Hepatocyte (in vitro differentiated cells): ENCODE data around the gene MAST4.

Source experiments
- EZH2 ChIP-seq: fragments of 200-600 bp; sonication (generic); IDR thresholded peaks from 2 replicates; pipeline ENCODE4 v1.6.1; 2016; ENCODE audit warnings: antibody characterized with exemption, mild to moderate bottlenecking, borderline replicate concordance
- EZH2phosphoT487 ChIP-seq: fragments of 200-600 bp; sonication (generic); IDR thresholded peaks from one replicate; pipeline ENCODE4 v1.6.1; 2018; ENCODE audit warnings: antibody characterized with exemption, mild to moderate bottlenecking, low read depth, moderate library complexity; ENCODE audit not compliant: unreplicated experiment, severe bottlenecking
- TF ChIP-seq, protein P1 (sequence below): fragments of 200-600 bp; sonication (generic); IDR thresholded peaks from 2 replicates; pipeline ENCODE4 v1.5.1; 2016; ENCODE audit warnings: antibody characterized with exemption, mild to moderate bottlenecking; ENCODE audit not compliant: poor library complexity

GRCh38 chr5:66929281-66929680 lies 333.1 kb downstream of the MAST4 start:
- TF ChIP-seq EZH2 (no peak), EZH2phosphoT487 (no peak)
- TF ChIP-seq, protein P1, sequence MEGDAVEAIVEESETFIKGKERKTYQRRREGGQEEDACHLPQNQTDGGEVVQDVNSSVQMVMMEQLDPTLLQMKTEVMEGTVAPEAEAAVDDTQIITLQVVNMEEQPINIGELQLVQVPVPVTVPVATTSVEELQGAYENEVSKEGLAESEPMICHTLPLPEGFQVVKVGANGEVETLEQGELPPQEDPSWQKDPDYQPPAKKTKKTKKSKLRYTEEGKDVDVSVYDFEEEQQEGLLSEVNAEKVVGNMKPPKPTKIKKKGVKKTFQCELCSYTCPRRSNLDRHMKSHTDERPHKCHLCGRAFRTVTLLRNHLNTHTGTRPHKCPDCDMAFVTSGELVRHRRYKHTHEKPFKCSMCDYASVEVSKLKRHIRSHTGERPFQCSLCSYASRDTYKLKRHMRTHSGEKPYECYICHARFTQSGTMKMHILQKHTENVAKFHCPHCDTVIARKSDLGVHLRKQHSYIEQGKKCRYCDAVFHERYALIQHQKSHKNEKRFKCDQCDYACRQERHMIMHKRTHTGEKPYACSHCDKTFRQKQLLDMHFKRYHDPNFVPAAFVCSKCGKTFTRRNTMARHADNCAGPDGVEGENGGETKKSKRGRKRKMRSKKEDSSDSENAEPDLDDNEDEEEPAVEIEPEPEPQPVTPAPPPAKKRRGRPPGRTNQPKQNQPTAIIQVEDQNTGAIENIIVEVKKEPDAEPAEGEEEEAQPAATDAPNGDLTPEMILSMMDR, result no peak
